Cardiac fibroblast (primary cell): ENCODE measurements around the gene ATP6V1E1.
A peak's percentile ranks its signal among the peaks of the same experiment; 100 is the strongest.
"Not testable (repeated sequence)": the region's sequence is repeated elsewhere in the genome, so short reads cannot be mapped to it uniquely, and the experiment has no call there.

ENCODE experiments used
- DNase-seq, 2 donors: peaks; one replicate each; pipeline versions ENCODE4 v3.0.0 to v3.0.0-alpha.2; 2010; ENCODE audit warnings: low read depth in 2 of 2
- H3K4me3 ChIP-seq, 2 donors: replicated peaks in 1 of 2; 1 replicate in 1 of 2; 2 replicates in 1 of 2; pipeline ENCODE4 v1.5.1; 2011; ENCODE audit warnings: low read depth in 2 of 2, low read length in 2 of 2, mild to moderate bottlenecking in 2 of 2, moderate library complexity in 1 of 2
- TF ChIP-seq, protein P1 (sequence below): IDR thresholded peaks from one replicate; pipeline ENCODE4 v1.5.1; 2011; ENCODE audit warnings: low read depth, mild to moderate bottlenecking, low read length, inconsistent platforms

The ATP6V1E1 gene

DNA sequence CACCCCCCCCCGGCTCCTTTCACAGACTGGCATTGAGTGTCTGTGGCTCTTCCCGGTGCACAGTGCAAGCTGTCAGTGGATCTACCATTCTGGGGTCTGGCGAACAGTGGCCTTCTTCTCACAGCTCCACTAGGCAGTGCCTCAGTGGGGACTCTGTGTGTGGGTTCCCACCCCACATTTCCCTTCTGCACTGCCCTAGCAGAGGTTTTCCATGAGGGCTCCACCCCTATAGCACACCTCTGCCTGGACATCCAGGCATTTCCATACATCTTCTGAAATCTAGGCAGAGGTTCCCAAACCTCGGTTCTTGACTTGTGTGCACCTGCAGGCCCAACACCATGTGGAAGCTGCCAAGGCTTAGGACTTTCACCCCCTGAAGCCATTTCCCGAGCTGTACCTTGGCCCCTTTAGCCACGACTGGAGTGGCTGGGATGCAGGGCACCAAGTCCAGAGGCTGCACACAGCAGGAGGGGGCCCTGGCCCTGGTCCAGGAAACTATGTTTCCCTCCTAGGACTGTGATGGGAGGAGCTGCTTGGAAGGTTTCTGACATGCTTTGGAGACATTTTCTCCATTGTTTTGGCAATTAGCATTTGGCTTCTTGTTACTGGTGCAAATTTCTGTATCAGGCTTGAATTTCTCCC lies 36.0 kb upstream of the ATP6V1E1 start:
- H3K4me3 ChIP-seq, result no peak overlapping the region
- TF ChIP-seq, protein P1, sequence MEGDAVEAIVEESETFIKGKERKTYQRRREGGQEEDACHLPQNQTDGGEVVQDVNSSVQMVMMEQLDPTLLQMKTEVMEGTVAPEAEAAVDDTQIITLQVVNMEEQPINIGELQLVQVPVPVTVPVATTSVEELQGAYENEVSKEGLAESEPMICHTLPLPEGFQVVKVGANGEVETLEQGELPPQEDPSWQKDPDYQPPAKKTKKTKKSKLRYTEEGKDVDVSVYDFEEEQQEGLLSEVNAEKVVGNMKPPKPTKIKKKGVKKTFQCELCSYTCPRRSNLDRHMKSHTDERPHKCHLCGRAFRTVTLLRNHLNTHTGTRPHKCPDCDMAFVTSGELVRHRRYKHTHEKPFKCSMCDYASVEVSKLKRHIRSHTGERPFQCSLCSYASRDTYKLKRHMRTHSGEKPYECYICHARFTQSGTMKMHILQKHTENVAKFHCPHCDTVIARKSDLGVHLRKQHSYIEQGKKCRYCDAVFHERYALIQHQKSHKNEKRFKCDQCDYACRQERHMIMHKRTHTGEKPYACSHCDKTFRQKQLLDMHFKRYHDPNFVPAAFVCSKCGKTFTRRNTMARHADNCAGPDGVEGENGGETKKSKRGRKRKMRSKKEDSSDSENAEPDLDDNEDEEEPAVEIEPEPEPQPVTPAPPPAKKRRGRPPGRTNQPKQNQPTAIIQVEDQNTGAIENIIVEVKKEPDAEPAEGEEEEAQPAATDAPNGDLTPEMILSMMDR, result no peak
- DNase-seq, result no peak

DNA sequence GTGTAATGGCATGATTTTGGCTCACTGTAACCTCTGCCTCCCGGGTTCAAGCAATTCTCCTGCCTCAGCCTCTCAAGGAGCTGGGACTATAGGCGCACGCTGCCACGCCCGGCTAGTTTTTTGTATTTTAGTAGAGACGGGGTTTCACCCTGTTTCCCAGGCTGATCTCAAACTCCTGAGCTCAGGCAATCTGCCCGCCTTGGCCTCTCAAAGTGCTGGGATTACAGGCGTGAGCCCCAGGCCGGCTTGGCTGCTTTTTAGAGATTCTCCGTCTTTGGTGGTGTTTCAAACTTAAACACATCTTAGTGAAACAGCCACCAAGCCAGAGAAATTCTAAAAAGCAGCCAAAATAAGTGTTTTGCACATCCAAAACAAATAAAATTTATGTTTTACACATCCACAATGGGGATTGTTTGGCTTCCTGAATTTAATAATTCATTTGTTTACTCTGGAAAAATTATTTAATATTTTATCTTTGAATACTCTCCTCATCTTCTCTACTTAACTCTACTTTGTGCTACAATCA lies 28.4 kb upstream of the ATP6V1E1 start:
- TF ChIP-seq, protein P1, result no peak
- DNase-seq, result no peak
- H3K4me3 ChIP-seq, result no peak overlapping the region

DNA sequence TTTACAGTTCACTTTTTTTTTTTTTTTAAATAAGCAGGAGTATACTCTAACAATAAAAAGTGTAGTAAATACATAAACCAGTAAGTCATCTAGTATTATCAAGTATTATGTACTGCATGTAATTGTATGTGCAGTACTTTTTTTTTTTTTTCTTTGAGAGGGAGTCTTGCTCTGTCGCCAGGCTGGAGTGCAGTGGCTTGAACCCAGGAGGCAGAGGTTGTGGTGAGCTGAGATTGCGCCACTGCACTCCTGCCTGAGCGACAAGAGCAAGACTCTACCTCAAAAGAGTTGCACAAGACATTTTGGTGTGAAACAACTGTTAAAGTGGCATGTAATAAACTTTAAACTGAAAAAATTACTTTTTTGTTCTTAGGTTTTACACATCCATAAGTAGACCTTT lies 26.7 kb upstream of the ATP6V1E1 start:
- H3K4me3 ChIP-seq, result no peak overlapping the region
- TF ChIP-seq, protein P1, result no peak
- DNase-seq, result peak in 1 of 2 donors; percentile 41

DNA sequence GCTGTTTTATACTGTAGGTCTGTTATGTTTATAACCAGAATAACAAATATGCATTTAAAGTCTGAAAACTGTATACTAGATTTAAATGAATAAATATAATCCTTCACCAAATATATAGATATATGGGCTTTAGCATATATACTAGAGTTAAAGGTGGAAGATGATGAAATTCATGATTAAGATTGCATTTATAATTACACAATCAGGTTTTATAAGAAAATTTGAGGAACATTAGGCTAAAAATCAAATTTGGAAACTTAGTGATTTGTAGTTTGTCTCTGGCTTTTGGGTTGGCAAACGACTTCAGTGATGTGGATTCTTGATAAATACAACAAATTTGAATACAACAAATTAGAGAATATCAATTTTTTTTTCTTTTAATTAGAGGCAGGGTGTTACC lies 20.0 kb upstream of the ATP6V1E1 start:
- no peak for DNase-seq
- TF ChIP-seq, protein P1, result no peak
- no peak overlapping the region for H3K4me3 ChIP-seq

DNA sequence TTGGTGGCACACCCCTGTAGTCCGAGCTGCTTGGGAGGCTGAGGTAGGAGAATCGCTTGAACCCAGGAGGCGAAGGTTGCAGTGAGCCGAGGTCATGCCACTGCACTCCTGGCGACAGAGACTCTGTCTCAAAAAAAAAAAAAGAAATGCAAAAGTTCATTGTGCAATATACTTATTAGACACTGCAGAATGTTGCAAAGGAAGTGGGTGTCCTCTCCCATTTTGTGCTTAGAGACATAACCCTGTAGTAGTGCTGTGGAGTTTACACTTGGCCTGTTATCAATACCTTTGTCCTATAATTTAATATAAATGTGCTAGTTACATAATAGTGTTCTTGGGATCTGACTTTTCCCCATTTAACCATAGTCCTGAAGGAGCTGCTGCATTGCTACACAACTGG lies 19.4 kb upstream of the ATP6V1E1 start:
- DNase-seq, result peak in 1 of 2 donors; percentile 30
- TF ChIP-seq, protein P1, result no peak
- no peak overlapping the region for H3K4me3 ChIP-seq

DNA sequence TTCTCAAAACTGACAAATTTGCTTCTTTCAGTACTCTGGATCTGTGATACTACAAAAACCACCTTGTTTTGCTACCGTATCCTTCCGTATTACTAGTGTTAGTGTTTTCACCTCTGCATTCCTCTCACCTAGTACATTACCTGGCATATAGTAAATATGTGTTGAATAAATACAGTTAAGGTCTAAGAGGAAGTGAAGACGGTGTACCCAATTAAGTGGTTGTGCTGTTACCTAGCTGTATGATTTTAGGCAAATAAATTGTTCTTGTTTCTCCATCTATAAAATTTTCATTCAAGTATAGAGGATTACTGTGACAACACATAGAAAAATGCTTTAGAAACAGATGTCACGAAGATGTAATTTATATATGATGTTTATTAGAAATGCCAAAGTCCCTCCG lies 18.9 kb upstream of the ATP6V1E1 start:
- no peak overlapping the region for H3K4me3 ChIP-seq
- TF ChIP-seq, protein P1, result no peak
- DNase-seq, result no peak

DNA sequence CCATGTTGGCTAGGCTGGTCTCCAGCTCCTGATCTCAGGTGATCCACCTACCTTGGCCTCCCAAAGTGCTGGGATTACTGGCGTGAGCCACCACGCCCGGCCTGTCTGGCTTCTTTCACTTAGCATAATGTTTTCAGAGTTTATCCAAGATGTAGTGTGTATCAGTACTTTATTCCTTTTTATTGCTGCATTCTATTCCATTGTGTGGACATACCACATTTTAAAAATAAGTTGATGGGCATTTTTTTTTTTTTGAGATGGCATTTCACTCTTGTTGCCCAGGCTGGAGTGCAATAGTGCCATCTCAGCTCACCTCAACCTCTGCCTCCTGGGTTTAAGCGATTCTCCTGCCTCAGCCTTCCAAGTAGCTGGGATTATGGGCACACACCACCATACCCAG lies 13.8 kb upstream of the ATP6V1E1 start:
- not testable (repeated sequence) for DNase-seq, H3K4me3 ChIP-seq
